Coronary artery (tissue), 2 donors: ENCODE data around the gene TUFM.

Source experiments
- DNase-seq: peaks from one replicate; pipeline ENCODE4 v3.0.0-alpha.2; 2017; ENCODE audit warnings: low spot score
- H3K27ac ChIP-seq, 2 donors: fragments of 200-600 bp; sonication (generic); one replicate each; pipeline ENCODE4 v1.5.1; 2016 to 2019
- H3K4me3 ChIP-seq: fragments of 200-600 bp; sonication (generic); 2 replicates; pipeline ENCODE4 v1.5.1; 2016; ENCODE audit warnings: mild to moderate bottlenecking, moderate library complexity
- TF ChIP-seq, protein P1 (sequence below): fragments of 200-600 bp; sonication (generic); IDR thresholded peaks from one replicate; pipeline ENCODE4 v1.5.1; 2019; ENCODE audit warnings: antibody characterized with exemption

Gene TUFM

DNA sequence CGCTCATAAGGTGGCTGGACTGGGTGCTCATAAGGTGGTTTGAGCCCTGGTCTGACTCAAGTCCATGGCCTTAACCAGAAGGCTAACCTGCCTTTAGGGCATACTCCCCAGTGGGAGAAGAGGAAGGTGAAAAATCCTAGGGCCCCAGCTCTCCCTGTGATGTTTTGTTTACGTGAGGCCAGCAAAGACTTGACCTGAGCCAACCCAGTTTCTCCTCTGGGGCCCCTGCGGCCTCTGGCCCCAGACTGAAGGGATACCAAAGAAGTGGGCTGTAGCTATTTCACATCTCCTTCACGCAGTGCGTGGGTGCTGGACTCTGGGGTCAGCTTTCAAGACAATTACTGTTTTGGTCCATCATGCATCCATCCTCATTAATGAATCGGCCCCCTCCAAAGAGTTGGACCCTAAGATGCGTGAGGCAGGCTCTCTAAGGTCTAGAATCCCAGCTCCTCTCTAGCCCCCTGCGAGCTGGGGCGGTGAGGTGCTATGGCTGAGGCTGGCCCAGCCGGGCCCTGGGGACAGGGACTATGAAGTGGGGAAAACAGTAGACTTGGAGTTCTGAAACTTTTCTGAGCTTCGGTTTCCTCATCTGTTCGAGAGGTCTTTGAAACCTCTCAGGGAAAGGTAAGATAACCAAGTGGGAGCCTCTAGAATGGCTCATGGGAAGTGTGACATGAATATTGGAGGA lies 19.0 kb upstream of the TUFM start:
- Histone ChIP-seq H3K4me3 (peak overlapping the region; percentile 73), H3K27ac (no peak overlapping the region)
- DNase-seq, result no peak
- TF ChIP-seq, protein P1, sequence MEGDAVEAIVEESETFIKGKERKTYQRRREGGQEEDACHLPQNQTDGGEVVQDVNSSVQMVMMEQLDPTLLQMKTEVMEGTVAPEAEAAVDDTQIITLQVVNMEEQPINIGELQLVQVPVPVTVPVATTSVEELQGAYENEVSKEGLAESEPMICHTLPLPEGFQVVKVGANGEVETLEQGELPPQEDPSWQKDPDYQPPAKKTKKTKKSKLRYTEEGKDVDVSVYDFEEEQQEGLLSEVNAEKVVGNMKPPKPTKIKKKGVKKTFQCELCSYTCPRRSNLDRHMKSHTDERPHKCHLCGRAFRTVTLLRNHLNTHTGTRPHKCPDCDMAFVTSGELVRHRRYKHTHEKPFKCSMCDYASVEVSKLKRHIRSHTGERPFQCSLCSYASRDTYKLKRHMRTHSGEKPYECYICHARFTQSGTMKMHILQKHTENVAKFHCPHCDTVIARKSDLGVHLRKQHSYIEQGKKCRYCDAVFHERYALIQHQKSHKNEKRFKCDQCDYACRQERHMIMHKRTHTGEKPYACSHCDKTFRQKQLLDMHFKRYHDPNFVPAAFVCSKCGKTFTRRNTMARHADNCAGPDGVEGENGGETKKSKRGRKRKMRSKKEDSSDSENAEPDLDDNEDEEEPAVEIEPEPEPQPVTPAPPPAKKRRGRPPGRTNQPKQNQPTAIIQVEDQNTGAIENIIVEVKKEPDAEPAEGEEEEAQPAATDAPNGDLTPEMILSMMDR, result no peak

GRCh38 chr16:28863929-28864793 lies 18.0 kb upstream of the TUFM start:
- peak overlapping the region; percentile 73 for H3K4me3 ChIP-seq
- peak overlapping the region; percentile 74 to 92 for H3K27ac ChIP-seq
- TF ChIP-seq, protein P1, result no peak
- DNase-seq, result no peak

GRCh38 chr16:28859326-28859725 lies 13.2 kb upstream of the TUFM start:
- H3K27ac ChIP-seq, result no peak overlapping the region
- TF ChIP-seq, protein P1, result no peak
- H3K4me3 ChIP-seq, result no peak overlapping the region
- DNase-seq, result no peak

GRCh38 chr16:28858421-28858820 lies 12.3 kb upstream of the TUFM start:
- H3K27ac ChIP-seq, result no peak overlapping the region
- H3K4me3 ChIP-seq, result no peak overlapping the region
- no peak for DNase-seq
- TF ChIP-seq, protein P1, result no peak

DNA sequence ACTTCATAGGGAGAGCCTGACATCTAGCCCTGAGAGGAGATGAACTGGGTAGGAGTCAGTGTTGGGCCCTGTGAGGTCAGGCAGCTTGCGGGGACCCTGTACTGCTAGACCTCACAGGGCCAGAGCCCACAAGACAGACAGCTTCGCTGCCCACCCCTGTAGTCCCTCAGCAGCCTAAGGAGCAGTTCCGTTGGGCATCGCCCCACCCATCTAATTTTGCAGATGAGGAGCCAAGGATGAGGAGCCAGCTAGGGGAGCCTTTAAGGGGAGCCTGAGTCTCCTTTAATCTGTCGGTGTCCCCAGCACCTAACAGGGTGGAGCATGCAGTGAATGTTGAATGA lies 755 bp upstream of the TUFM start:
- no peak for DNase-seq
- TF ChIP-seq, protein P1, result no peak
- peak overlapping the region; percentile 90 for H3K4me3 ChIP-seq
- H3K27ac ChIP-seq, result peak overlapping the region; percentile 86 to 93

- Histone ChIP-seq H3K27ac (peak overlapping the region; percentile 86 to 93), H3K4me3 (peak overlapping the region; percentile 90)
- DNase-seq, result no peak
- TF ChIP-seq, protein P1, result no peak
These were observed 428 bp downstream of the TUFM start for GRCh38 chr16:28845761-28846079.

- DNase-seq, result no peak
- TF ChIP-seq, protein P1, result no peak
- peak overlapping the region; percentile 90 for H3K4me3 ChIP-seq
- H3K27ac ChIP-seq, result peak overlapping the region in 1 of 2 donors; percentile 93
These were observed 855 bp downstream of the TUFM start for GRCh38 chr16:28845293-28845692.
